GM21390 (cell line): Measurements from ENCODE around the gene CMTM2.

Experiments
- ATAC-seq: cut with Tn5 transposase; IDR thresholded peaks from one replicate; pipeline ENCODE4 v1.9.1; 2021; ENCODE audit not compliant: unreplicated experiment

The CMTM2 gene

DNA sequence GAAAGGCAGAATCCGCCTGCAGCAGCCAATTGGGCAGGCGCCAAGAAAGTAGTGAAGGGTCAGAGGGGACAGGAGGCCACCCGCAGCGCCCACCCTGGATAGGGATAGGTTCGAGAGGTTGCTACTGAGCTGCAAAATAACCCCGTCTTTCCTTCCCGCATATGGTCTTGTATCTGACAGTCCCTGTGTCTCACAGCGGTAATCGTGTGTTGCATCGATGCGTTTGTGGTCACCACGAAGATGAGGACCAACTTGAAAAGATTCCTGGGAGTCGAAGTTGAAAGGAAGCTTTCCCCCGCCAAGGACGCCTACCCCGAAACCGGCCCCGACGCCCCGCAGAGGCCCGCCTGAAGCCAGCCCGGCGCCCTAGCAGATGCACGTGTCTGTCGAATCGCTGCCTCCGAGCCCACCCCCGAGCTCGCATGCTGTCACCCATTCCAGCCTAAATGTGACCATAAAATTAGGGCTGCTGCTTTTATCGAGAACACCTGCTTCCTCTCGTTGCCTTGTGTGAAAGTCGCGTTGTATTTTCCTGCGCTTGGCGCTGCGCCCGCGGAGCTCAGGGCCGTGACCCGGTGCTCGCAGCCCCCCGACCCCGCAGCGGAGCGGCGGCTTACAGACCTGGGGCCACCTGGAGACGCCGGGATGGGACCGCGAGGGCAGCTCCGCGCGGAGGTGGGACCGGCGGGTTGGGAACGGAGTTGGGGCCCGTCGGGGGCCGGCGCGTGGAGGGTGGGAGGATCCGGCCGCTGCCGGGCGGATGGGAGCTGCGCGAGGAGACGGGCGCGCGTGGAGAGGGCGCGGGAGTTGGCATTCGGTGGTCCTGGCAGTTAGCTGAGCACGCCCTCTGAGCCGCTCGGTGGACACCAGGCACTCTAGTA, at the start of gene CMTM2:
Gene CMTM2, plus strand, starts transcription at position 813 of the 881 bp plus-strand sequence. CDS start 145 bp downstream, outside the sequence.
- ATAC-seq = no peak

GRCh38 chr16:66529475-66529874, 49.8 kb upstream of the CMTM2 start:
- ATAC-seq = no peak

DNA sequence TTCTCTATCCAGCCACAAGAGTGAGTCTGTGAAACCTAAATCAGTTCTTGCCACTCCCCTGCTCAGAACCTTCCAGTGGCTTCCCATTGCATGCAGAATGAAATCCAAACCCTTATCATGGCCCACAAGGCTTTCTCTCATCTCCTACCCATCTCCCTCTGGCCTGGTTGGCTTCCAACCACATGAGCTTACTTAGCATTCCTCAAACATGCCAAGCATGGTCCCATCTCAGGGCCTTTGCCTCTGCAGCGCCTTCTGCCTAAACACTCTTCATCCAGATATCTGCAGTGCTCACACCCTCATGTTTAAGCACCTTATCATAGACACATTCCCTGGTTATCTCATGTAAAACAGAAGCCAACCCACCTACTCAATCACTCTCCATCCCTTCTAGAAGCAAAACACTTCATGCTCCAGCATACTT, 44.9 kb upstream of the CMTM2 start:
- no peak for ATAC-seq

DNA sequence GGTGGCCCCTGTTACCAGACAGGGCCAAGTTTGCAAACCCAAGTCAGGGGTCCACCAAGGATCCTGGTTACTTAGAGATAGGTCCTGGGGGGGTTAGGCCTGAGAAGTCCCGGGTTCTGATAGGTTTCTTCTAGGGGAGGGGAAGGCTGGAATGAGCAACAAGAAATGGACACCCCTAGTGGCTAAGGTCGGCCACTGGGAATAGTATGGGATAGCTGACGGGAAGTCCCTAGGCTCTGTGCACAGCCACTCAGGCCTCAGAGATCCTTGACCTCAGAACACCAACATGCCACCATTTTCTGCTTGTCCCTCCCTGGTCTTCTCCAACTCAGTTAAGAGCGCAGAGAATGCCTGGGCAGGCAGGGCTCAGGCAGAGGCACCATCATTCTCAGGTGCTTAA, 42.7 kb upstream of the CMTM2 start:
- no peak for ATAC-seq

- ATAC-seq = no peak
Observed at GRCh38 chr16:66537236-66537635, 42.0 kb upstream of the CMTM2 start.

GRCh38 chr16:66538910-66539309, 40.4 kb upstream of the CMTM2 start:
- no peak for ATAC-seq

- peak; percentile 78 for ATAC-seq
Observed at GRCh38 chr16:66539623-66540469, 39.4 kb upstream of the CMTM2 start.

- no peak for ATAC-seq
Observed at GRCh38 chr16:66541388-66542355, 37.6 kb upstream of the CMTM2 start.

DNA sequence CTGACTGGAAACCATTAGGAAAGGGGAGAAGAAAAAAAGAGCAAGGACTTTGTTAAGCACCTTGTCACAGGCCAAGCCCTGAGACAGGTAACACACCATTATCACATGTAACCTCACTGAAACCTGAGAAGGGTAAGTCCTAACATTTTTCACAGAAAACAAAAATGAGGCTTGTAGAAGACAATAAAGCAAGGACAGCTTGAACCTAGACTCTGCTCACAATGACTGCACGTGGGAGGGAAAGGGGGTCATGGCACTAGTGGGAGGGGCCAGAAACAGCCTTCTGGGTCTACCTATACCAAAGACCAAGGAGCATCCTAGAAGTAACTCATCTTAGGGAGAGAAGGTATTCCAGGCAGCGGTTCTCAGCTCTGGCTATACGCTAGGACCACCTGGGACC, 36.9 kb upstream of the CMTM2 start:
- no peak for ATAC-seq

- ATAC-seq = no peak
Observed at GRCh38 chr16:66543541-66543940, 35.7 kb upstream of the CMTM2 start.

DNA sequence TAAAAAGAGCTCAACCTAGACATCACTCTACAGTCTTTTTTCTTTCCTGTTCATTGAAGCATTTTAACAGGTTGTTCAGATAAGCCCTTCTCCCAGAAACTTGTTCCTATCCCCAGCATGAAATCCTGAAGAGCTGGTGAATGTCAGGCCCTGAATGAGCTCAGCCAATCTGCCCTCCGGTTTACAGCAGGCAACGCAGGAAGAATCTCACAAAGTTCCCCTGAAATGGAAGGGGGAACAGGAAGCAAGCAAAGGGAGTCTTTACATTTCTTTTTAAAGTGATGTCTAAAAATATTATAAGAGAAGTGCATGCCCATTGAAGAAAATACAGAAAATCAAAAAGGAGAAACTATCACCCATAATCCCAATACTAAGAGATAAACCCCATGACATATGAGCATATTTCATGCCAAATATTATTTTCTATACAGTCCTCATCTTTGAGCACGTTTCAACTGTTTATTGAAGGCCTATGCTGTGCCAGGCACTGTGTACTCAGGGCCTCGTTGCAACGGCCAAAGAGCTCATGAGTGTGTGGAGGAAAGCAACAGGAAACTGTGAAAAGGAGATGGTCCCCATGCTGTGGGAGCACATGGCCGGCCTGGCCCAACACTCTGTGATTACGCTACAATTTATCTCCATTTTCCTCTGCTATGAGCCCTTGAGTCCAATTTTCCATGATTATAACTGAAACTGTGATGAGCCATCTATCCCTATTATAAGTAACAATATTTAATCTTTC, 35.1 kb upstream of the CMTM2 start:
- ATAC-seq = no peak

DNA sequence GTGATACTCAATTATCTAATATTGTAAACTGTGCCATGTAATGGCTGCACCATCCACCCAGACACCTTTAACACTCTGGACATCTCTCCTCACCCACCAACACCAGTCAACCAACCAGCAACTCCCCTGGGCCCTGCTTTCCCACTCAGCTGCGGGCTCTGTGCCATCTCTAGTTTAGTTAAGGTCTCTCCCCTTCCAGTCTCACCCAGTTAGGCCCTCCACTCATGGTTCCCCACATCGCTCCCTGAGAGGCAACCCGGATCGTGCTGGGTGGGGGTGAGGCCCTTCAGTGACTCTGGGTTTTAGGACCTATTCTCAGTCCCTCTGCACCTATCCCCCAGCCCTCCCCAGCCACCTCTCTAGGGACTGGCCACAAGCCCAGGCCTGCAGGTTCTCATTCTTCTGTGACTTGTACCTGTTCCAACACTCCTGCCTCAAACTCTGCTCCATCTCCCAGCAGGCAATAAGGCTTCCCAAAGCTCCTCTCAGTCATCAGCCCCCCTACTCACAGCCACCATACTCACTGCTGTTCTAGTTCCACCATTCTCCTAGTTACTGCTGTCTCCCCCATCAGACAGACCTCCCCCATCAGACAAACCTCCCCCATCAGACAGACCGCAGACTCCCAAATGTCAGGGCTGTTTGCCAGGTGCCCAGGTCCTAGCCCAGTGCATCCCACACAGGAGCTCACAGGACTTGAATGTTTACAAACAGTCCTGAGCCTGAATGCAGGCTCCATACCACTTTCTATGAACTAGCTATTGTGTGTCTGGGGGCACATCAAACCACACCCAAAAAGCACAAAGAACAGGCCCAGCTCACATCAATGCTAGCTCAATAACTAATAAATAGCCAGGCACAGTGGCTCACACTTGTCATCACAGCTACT, 31.9 kb upstream of the CMTM2 start:
- no peak for ATAC-seq

DNA sequence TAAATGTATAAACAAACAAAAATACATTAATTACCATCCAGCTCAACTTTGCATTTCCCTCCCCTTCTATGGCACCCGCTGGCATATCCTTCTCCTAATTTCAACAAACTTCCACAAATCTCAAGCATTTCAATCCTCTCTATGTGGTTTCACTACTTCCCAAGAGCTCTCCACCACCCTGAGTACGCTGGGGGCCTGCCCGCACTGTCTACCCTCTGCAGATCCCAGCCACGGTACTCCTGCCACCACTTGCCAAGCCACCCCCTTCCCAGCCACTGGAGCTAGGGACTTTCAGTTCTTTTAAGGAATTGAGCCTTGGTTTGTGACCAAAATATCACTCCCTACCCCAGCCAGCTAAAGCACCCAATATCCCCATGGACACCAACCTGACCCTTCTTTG, 31.2 kb upstream of the CMTM2 start:
- ATAC-seq = no peak

DNA sequence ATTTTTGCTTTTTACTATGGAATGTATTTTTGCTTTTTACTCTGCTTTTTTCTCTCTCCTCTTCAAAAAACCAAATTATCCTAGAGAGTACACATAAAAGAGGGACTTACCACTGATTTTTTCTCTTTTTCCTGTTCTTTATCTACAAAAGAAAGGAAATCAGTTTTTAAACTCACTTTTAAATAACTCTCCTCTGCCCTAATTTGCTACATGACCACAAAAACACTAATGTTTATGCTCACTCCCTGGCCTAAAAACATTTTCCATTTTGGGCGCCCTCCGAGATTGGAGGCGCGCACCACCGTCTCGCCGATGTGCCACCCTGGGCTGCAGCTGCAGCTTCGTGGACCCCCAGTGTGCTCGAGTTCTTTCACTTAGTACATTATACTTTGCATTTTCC, 30.4 kb upstream of the CMTM2 start:
- no peak for ATAC-seq

- ATAC-seq = peak; percentile 33
Observed at GRCh38 chr16:66549284-66550131, 29.8 kb upstream of the CMTM2 start, which contains the start of gene TK2. TSS of gene TK2 (minus strand) at chr16:66550122. CDS start at chr16:66550061, 61 bp downstream.

- no peak for ATAC-seq
Observed at GRCh38 chr16:66551348-66551759, 27.9 kb upstream of the CMTM2 start.

- no peak for ATAC-seq
Observed at GRCh38 chr16:66551788-66552285, 27.4 kb upstream of the CMTM2 start.
